Endothelial cell of umbilical vein (primary cell): Measurements from ENCODE around the gene SLC25A41. TPM values are rescaled to one million over a fixed set of nuclear protein-coding genes. Genes with fewer than 3 reads are reported as not detected.

Source experiments
- BruUV-seq: library from RNA; stranded (reverse); fragments of 400-500 nt; replicated peaks from 2 replicates; lab custom pipeline; 2021; lab: Mats Ljungman, UMichigan
- CTCF ChIA-PET: fragments of 300-600, 350-600 bp; sonication (Branson Sonifier 250); formaldehyde crosslinking; loops from one replicate; lab custom pipeline; 2021; ENCODE audit warnings: antibody characterized with exemption, inconsistent platforms; lab: Charles Lee
- POLR2A ChIA-PET: fragments of 300-600, 350-600 bp; sonication (Branson Sonifier 250); formaldehyde crosslinking; loops from one replicate; lab custom pipeline; 2021; ENCODE audit warnings: antibody characterized with exemption, inconsistent platforms; lab: Charles Lee
- DNase-seq: peaks from one replicate; pipeline ENCODE4 v3.0.0-alpha.2; 2011; ENCODE audit warnings: low read depth, low spot score
- FAIRE-seq: peaks from 2 replicates; lab custom pipeline; 2011; peaks lifted over from hg19 to GRCh38; lab: Jason Lieb, UNC
- H2AFZ ChIP-seq: 2 replicates; pipeline ENCODE4 v1.6.0; 2012; ENCODE audit warnings: low read depth, low read length, control low read depth, inconsistent platforms
- H3K27ac ChIP-seq: 2 replicates; pipeline ENCODE4 v1.5.1; 2011; ENCODE audit warnings: low read depth, mild to moderate bottlenecking, control low read depth, low read length, moderate library complexity; ENCODE audit not compliant: insufficient read depth
- H3K27me3 ChIP-seq, 2 experiments: 2 replicates each; pipeline versions ENCODE4 v1.6.0 to v1.6.1; 2011; ENCODE audit warnings: low read length in 2 of 2, mixed read lengths in 1 of 2; ENCODE audit not compliant: control insufficient read depth in 2 of 2, insufficient read depth in 2 of 2
- H3K36me3 ChIP-seq, 2 experiments: 2 replicates in 1 of 2; 3 replicates in 1 of 2; pipeline ENCODE4 v1.5.1; 2011; ENCODE audit warnings: low read length in 2 of 2, mild to moderate bottlenecking in 1 of 2, moderate library complexity in 1 of 2; ENCODE audit not compliant: control insufficient read depth in 2 of 2, insufficient read depth in 2 of 2; ENCODE audit errors: extremely low read depth in 1 of 2
- H3K4me1 ChIP-seq: 3 replicates; pipeline ENCODE4 v1.5.1; 2011; ENCODE audit warnings: mild to moderate bottlenecking, low read length; ENCODE audit not compliant: control insufficient read depth, insufficient read depth; ENCODE audit errors: extremely low read depth
- H3K4me2 ChIP-seq: 2 replicates; pipeline ENCODE4 v1.6.1; 2011; ENCODE audit warnings: low read length, control low read depth, mixed read lengths; ENCODE audit not compliant: insufficient read depth
- H3K4me3 ChIP-seq, 3 experiments: fragments of 200-600 bp in 1 of 3; sonication (generic), shearing (Covaris generic) in 1 of 3; replicated peaks in 1 of 3; 2 replicates each; pipeline ENCODE4 v1.5.1; 2011 to 2016; ENCODE audit warnings: control low read depth in 3 of 3, low read length in 3 of 3, mild to moderate bottlenecking in 2 of 3, inconsistent platforms in 1 of 3, low read depth in 1 of 3, moderate library complexity in 1 of 3; ENCODE audit not compliant: insufficient read depth in 1 of 3
- H3K79me2 ChIP-seq: 2 replicates; pipeline ENCODE4 v1.6.0; 2012; ENCODE audit warnings: low read length, inconsistent platforms; ENCODE audit not compliant: control insufficient read depth, insufficient read depth
- H3K9ac ChIP-seq: replicated peaks from 2 replicates; pipeline ENCODE3; 2011; ENCODE audit warnings: low read length, control low read depth; ENCODE audit not compliant: insufficient read depth; ENCODE audit errors: extremely low read depth
- H3K9me1 ChIP-seq: replicated peaks from 3 replicates; pipeline ENCODE4 v1.6.0; 2011; ENCODE audit warnings: mild to moderate bottlenecking, low read length; ENCODE audit not compliant: control insufficient read depth, insufficient read depth; ENCODE audit errors: extremely low read depth
- H3K9me3 ChIP-seq: replicated peaks from 2 replicates; pipeline ENCODE4 v1.5.1; 2012; ENCODE audit warnings: low read length, inconsistent platforms; ENCODE audit not compliant: control insufficient read depth, insufficient read depth
- H4K20me1 ChIP-seq: replicated peaks from 2 replicates; pipeline ENCODE3; 2011; ENCODE audit warnings: mild to moderate bottlenecking, low read length; ENCODE audit not compliant: control insufficient read depth, insufficient read depth; ENCODE audit errors: extremely low read depth
- EZH2 ChIP-seq: IDR thresholded peaks from 2 replicates; pipeline ENCODE4 v1.6.1; 2012; ENCODE audit warnings: borderline replicate concordance, low read depth, mild to moderate bottlenecking, moderate library complexity, low read length, inconsistent platforms; ENCODE audit not compliant: severe bottlenecking
- FOS ChIP-seq: IDR thresholded peaks from 2 replicates; pipeline ENCODE4 v1.6.1; 2011; ENCODE audit warnings: mild to moderate bottlenecking, low read length, moderate library complexity, borderline replicate concordance; ENCODE audit not compliant: insufficient read depth
- GATA2 ChIP-seq: IDR thresholded peaks from 2 replicates; pipeline ENCODE4 v1.7.0; 2011; ENCODE audit warnings: low read depth, mild to moderate bottlenecking, moderate library complexity, mixed read lengths, low read length; ENCODE audit not compliant: insufficient read length, insufficient read depth
- JUN ChIP-seq: IDR thresholded peaks from 2 replicates; pipeline ENCODE4 v1.6.1; 2011; ENCODE audit warnings: borderline replicate concordance, low read depth; ENCODE audit not compliant: insufficient read length, insufficient read depth
- MYC ChIP-seq: IDR thresholded peaks from one replicate; pipeline ENCODE4 v1.6.1; 2011; ENCODE audit warnings: mild to moderate bottlenecking, low read depth, low read length
- POLR2A ChIP-seq: IDR thresholded peaks from 2 replicates; pipeline ENCODE4 v1.6.1; 2012; ENCODE audit warnings: low read depth, mild to moderate bottlenecking, control low read depth, low read length
- POLR2AphosphoS5 ChIP-seq: IDR thresholded peaks from 2 replicates; pipeline ENCODE4 v1.6.1; 2012; ENCODE audit warnings: low read depth, mild to moderate bottlenecking, control low read depth, low read length, moderate library complexity; ENCODE audit not compliant: insufficient read depth
- dilution Hi-C: fragments of 300-500 bp; cut with MboI; formaldehyde crosslinking; loops from one replicate; pipeline ENCODE4 v1.15.0; 2019; ENCODE audit warnings: low sequenced_read_pairs; ENCODE audit not compliant: extremely low pct_ligation_motif_present
- intact Hi-C: fragments of 100-400 bp; cut with micrococcal nuclease; formaldehyde crosslinking; loops from one replicate; pipeline ENCODE4 v1.10.0; 2022
- polyA plus RNA-seq, 4 experiments: library from polyadenylated mRNA; depleted of rRNA in 3 of 4; stranded (reverse) in 3 of 4; unstranded in 1 of 4; fragments of >200 nt; gene quantifications; 2 replicates each; pipeline versions ENCODE4 v1.2.1 to v1.2.3, GENCODE V29; 2011 to 2012; ENCODE audit warnings: missing spikeins in 1 of 4
- total RNA-seq: library from RNA; stranded (reverse); gene quantifications from 2 replicates; pipeline ENCODE4 v1.2.3, GENCODE V29; 2021
- TF ChIP-seq, protein P1 (sequence below): IDR thresholded peaks from 2 replicates; pipeline ENCODE4 v1.6.1; 2011; ENCODE audit not compliant: insufficient read depth, insufficient read length
- TF ChIP-seq, protein P2 (sequence below), 2 donors: IDR thresholded peaks; 1 replicate in 1 of 2; 2 replicates in 1 of 2; pipeline ENCODE4 v1.5.1; 2011; ENCODE audit warnings: low read length in 2 of 2, mild to moderate bottlenecking in 2 of 2, moderate library complexity in 2 of 2, control low read depth in 1 of 2, inconsistent platforms in 1 of 2, low read depth in 1 of 2; ENCODE audit not compliant: insufficient read depth in 1 of 2; ENCODE audit errors: extremely low read depth in 1 of 2

SLC25A41 gene
- total and polyA plus RNA-seq, 2 donors (not counting 3 experiments of a cell fraction or from before 2014, with no cell fraction given), result 0.21 TPM; not detected in 1

DNA sequence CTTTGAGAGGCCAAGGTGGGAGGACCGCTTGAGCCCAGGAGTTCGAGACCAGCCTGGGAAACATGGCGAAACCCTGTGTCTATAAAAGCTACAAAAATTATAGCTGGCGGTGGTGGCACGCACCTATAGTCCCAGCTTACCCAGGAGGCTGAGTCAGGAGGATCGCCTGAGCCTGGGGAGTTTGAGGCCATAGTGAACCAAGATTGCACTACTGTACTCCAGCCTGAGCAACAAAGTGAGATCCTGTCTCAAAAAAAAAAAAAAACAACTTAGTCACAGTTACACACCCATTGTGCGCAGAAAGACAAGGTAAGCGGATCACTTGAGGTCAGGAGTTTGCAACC, 48.8 kb upstream of the SLC25A41 start:
- intact Hi-C loops (loop anchor here (2.0 kb wide), 1 partner anchor 380 kb away; no protein-coding TSS in a partner anchor), dilution Hi-C loops (no loop called here)
- Histone ChIP-seq H3K36me3 (no peaks in the 10 kb centered on the region), H3K9me1 (no peaks in the 10 kb centered on the region), H3K79me2 (no peaks in the 10 kb centered on the region), H2AFZ (no peak overlapping the region), H3K4me2 (no peak overlapping the region), H4K20me1 (no peaks in the 10 kb centered on the region), H3K27ac (no peak overlapping the region), H3K9ac (no peak overlapping the region), H3K9me3 (no peaks in the 10 kb centered on the region), H3K27me3 (no peaks in the 10 kb centered on the region), H3K4me1 (no peaks in the 10 kb centered on the region), H3K4me3 (no peak overlapping the region)
- BruUV-seq, result no TSS peak
- TF ChIP-seq POLR2A (no peak), FOS (no peak), GATA2 (no peak), MYC (no peak), JUN (no peak), EZH2 (no peak), POLR2AphosphoS5 (no peak)
- TF ChIP-seq, protein P1, sequence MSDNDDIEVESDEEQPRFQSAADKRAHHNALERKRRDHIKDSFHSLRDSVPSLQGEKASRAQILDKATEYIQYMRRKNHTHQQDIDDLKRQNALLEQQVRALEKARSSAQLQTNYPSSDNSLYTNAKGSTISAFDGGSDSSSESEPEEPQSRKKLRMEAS, result no peak
- TF ChIP-seq, protein P2, sequence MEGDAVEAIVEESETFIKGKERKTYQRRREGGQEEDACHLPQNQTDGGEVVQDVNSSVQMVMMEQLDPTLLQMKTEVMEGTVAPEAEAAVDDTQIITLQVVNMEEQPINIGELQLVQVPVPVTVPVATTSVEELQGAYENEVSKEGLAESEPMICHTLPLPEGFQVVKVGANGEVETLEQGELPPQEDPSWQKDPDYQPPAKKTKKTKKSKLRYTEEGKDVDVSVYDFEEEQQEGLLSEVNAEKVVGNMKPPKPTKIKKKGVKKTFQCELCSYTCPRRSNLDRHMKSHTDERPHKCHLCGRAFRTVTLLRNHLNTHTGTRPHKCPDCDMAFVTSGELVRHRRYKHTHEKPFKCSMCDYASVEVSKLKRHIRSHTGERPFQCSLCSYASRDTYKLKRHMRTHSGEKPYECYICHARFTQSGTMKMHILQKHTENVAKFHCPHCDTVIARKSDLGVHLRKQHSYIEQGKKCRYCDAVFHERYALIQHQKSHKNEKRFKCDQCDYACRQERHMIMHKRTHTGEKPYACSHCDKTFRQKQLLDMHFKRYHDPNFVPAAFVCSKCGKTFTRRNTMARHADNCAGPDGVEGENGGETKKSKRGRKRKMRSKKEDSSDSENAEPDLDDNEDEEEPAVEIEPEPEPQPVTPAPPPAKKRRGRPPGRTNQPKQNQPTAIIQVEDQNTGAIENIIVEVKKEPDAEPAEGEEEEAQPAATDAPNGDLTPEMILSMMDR (IDR thresholded peaks at IDR 0.05; ENCODE audit: extremely low read depth in 1 of 2, insufficient read depth in 1 of 2, low read depth in 1 of 2, low read length in 2 of 2), result no peak
- ChIA-PET CTCF (interaction anchor here (0.7 to 2.4 kb wide), 6 partner anchors 8 to 381 kb away, joined by 3 to 7 read pairs (median 3); no protein-coding TSS in a partner anchor), POLR2A (no interaction called here)
- FAIRE-seq (no peak), DNase-seq (no peak)
